ENCODE results near the gene FAAP100. TPM values are rescaled to one million over a fixed set of nuclear protein-coding genes. Genes with fewer than 3 reads are reported as not detected.

FAAP100 gene
- total RNA-seq, 1 donor from 2014 or later, result 37.2 TPM

DNA sequence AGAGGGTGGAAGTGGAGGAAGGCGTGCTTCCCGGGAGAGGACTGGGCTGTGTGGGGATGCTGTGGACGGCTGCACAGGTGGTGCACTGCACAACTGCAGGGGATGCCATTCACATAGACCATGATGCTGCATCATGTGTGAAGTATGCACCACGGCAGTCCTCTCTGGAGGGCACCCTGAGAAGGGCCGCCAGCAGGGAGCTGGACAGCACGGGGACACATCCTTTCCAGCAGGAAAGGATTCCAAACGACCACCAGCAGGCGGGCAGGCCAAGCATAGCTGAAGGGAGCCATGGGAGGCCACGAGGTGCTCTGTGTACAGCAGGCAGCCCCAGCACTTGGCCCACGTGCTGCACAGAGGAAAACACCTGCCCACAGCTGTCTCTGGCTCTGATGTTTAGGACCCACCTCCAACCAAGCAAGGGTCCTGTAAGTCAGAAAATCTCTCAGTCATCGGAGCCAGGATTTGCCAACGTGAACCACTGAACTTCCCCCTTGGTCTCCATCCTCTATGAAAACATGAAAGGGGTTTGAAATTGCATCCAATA, 49.6 kb downstream of the FAAP100 start:
- H3K9me3 Mint-ChIP-seq, result no peaks in the 10 kb centered on the region
- H3K4me1 Mint-ChIP-seq, result peaks cover 6% of the 10 kb centered on the region
- DNase-seq (ENCODE audit: low spot score in 2 of 2, unreplicated experiment in 2 of 2), result no peak
- TF ChIP-seq, protein P1, sequence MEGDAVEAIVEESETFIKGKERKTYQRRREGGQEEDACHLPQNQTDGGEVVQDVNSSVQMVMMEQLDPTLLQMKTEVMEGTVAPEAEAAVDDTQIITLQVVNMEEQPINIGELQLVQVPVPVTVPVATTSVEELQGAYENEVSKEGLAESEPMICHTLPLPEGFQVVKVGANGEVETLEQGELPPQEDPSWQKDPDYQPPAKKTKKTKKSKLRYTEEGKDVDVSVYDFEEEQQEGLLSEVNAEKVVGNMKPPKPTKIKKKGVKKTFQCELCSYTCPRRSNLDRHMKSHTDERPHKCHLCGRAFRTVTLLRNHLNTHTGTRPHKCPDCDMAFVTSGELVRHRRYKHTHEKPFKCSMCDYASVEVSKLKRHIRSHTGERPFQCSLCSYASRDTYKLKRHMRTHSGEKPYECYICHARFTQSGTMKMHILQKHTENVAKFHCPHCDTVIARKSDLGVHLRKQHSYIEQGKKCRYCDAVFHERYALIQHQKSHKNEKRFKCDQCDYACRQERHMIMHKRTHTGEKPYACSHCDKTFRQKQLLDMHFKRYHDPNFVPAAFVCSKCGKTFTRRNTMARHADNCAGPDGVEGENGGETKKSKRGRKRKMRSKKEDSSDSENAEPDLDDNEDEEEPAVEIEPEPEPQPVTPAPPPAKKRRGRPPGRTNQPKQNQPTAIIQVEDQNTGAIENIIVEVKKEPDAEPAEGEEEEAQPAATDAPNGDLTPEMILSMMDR (IDR thresholded peaks at IDR 0.05; ENCODE audit: unreplicated experiment), result no peak
- H3K4me3 Mint-ChIP-seq, result no peak overlapping the region
- no peaks in the 10 kb centered on the region for H3K27me3 Mint-ChIP-seq (ENCODE audit: low read depth)
- H3K36me3 Mint-ChIP-seq, result no peaks in the 10 kb centered on the region
- H3K27ac Mint-ChIP-seq, result no peak overlapping the region

DNA sequence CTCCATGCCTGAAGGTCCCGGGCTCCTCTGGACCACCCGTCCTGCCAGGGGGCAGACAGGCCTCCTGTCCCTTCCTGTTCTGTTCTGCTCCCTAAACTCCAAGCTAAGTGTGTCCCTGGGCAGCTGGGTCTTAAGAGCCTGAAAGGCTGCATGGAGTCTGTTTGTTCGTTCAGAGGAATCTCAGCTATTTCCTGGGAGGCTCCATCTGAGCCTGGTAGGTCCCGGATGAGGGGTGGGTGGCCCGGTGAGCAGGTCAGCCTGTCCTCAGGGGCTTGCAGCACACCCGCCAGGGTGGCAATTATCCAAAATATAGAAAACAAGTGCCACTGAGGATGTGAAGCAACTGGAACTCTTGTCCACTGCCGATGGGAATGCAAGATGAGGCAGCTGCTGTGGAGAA, 52.1 kb downstream of the FAAP100 start:
- Mint-ChIP-seq H3K27ac (peak overlapping the region; percentile 25), H3K4me3 (no peak overlapping the region), H3K36me3 (no peaks in the 10 kb centered on the region), H3K9me3 (no peaks in the 10 kb centered on the region), H3K4me1 (peaks cover 6% of the 10 kb centered on the region), H3K27me3 (ENCODE audit: low read depth) (peaks cover 2% of the 10 kb centered on the region)
- TF ChIP-seq, protein P1 (IDR thresholded peaks at IDR 0.05; ENCODE audit: unreplicated experiment), result no peak
- no peak for DNase-seq (ENCODE audit: low spot score in 2 of 2, unreplicated experiment in 2 of 2)

DNA sequence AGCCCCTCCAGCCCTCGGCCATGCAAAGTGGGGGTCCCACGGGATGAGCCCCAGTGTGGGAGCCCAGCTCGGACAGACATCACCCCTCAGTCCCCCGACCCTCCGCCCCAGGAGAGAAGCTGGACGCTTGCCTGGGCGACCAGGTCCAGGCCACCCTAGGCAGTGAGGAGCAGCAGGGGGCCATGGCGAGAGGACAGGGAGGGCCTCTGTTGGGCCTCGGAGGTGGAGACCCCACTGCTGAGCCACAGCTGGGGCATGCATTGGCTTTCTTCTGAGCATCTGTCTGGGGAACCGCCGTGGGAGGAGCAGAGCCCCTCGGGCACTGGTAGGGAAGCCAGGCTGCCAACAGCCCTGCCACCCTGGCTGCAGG, 52.6 kb downstream of the FAAP100 start:
- Mint-ChIP-seq H3K4me3 (no peak overlapping the region), H3K36me3 (no peaks in the 10 kb centered on the region), H3K9me3 (no peaks in the 10 kb centered on the region), H3K27ac (no peak overlapping the region), H3K4me1 (peaks cover 6% of the 10 kb centered on the region), H3K27me3 (ENCODE audit: low read depth) (peaks cover 3% of the 10 kb centered on the region)
- DNase-seq (ENCODE audit: low spot score in 2 of 2, unreplicated experiment in 2 of 2), result no peak
- TF ChIP-seq, protein P1 (IDR thresholded peaks at IDR 0.05; ENCODE audit: unreplicated experiment), result no peak

DNA sequence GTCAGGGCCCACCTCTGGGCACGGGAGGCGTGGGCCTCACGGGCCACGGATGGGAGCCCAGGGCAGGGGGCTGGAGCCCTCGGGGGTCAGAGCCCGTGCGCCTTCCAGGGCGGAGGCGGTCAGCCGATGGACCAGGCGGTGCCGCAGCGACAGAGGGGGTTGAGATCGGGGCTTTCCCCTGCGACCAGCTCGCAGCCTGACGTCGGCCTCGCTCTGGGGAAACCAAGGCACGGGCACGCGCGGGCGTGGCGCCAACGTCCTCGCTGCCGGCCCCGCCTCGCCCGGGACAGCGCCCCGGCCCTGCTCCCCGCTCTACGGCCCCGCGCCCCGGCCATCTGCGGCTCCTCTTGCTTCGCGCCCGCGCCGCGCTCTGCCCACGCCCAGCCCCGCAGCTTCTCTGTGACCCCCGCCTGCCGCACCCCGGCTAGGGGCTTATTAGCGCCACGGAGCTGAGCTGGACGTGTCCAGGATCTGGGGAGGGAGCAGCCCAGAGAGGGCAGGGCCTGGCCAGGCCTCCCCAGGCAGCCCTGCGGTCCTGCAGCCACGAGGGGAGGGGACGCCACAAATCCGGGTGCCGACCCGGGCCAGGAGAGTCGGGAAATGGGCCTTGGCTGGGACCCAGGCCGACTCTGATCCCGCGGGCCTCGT, 53.1 kb downstream of the FAAP100 start:
- TF ChIP-seq, protein P1 (IDR thresholded peaks at IDR 0.05; ENCODE audit: unreplicated experiment), result no peak
- no peak for DNase-seq (ENCODE audit: low spot score in 2 of 2, unreplicated experiment in 2 of 2)
- Mint-ChIP-seq H3K4me1 (peaks cover 6% of the 10 kb centered on the region), H3K27ac (no peak overlapping the region), H3K9me3 (no peaks in the 10 kb centered on the region), H3K36me3 (no peaks in the 10 kb centered on the region), H3K4me3 (no peak overlapping the region), H3K27me3 (ENCODE audit: low read depth) (peaks cover 8% of the 10 kb centered on the region)

- Mint-ChIP-seq H3K9me3 (no peaks in the 10 kb centered on the region), H3K36me3 (no peaks in the 10 kb centered on the region), H3K4me1 (peaks cover 8% of the 10 kb centered on the region), H3K27me3 (ENCODE audit: low read depth) (peaks cover 26% of the 10 kb centered on the region), H3K27ac (no peak overlapping the region), H3K4me3 (no peak overlapping the region)
- TF ChIP-seq, protein P1 (IDR thresholded peaks at IDR 0.05; ENCODE audit: unreplicated experiment), result no peak
- DNase-seq (ENCODE audit: low spot score in 2 of 2, unreplicated experiment in 2 of 2), result no peak
Measured at GRCh38 chr17:81494626-81495377, 57.4 kb downstream of the FAAP100 start.
